HCT116 (cell line): ENCODE results near the gene PTPN13. TPM values are rescaled to one million over a fixed set of nuclear protein-coding genes. Genes with fewer than 3 reads are reported as not detected.

ENCODE experiments used
- ATAC-seq: fragments of 200-7000 bp; cut with Tn5 transposase; 2 replicates; pipeline ENCODE4 v1.9.1; 2020; ENCODE audit warnings: mild to moderate bottlenecking, moderate library complexity
- BruUV-seq: library from RNA; stranded (reverse); fragments of 400-500 nt; replicated peaks from 2 replicates; lab custom pipeline; 2021; lab: Mats Ljungman, UMichigan
- CTCF ChIA-PET: fragments of 300-600 bp; sonication (Branson Sonifier 250); formaldehyde crosslinking; loops from one replicate; lab custom pipeline; 2021; ENCODE audit warnings: antibody characterized with exemption; lab: Charles Lee
- POLR2A ChIA-PET: fragments of 300-600, 350-600 bp; sonication (Branson Sonifier 250); formaldehyde crosslinking; loops from one replicate; lab custom pipeline; 2021; ENCODE audit warnings: antibody characterized with exemption; lab: Charles Lee
- RAD21 ChIA-PET, 2 experiments: fragments of 300-600 bp; sonication (Branson Sonifier 250); formaldehyde crosslinking; loops; one replicate each; lab custom pipeline; 2023; ENCODE audit warnings: low total read pairs in 2 of 2; ENCODE audit not compliant: uncharacterized antibody in 2 of 2, unreplicated experiment in 2 of 2, low non-redundant PET in 1 of 2; lab: Charles Lee
- DNase-seq: peaks from one replicate; pipeline ENCODE4 v3.0.0-alpha.2; 2010; ENCODE audit warnings: low read depth, low spot score
- H2AFZ ChIP-seq: fragments of 200-600 bp; shearing (Covaris generic), sonication (generic); 2 replicates; pipeline ENCODE4 v1.6.1; 2017; ENCODE audit warnings: low read depth, mixed run types, mixed read lengths, antibody characterized with exemption, low read length; ENCODE audit not compliant: poor library complexity, severe bottlenecking
- H3K27ac ChIP-seq: 2 replicates; pipeline ENCODE4 v1.5.1; 2012; ENCODE audit warnings: low read depth, low read length
- H3K27me3 ChIP-seq: fragments of 200-600 bp; sonication (generic); 2 replicates; pipeline ENCODE4 v1.6.1; 2016; ENCODE audit warnings: mixed run types, low read length, mixed read lengths; ENCODE audit not compliant: insufficient read depth
- H3K36me3 ChIP-seq, 2 experiments: fragments of 200-500 bp in 1 of 2; fragments of 200-600 bp in 1 of 2; sonication (Bioruptor generic) in 1 of 2; sonication (generic) in 1 of 2; 2 replicates each; pipeline versions ENCODE4 v1.5.1 to v1.6.1; 2014 to 2016; ENCODE audit warnings: low read length in 2 of 2, inconsistent platforms in 1 of 2, mixed read lengths in 1 of 2, mixed run types in 1 of 2; ENCODE audit not compliant: insufficient read depth in 2 of 2, control insufficient read depth in 1 of 2
- H3K4me1 ChIP-seq, 2 experiments: fragments of 200-600 bp in 1 of 2; sonication (generic) in 1 of 2; 2 replicates each; pipeline versions ENCODE4 v1.5.1 to v1.6.1; 2012 to 2017; ENCODE audit warnings: low read length in 2 of 2, inconsistent platforms in 1 of 2, mild to moderate bottlenecking in 1 of 2, mixed read lengths in 1 of 2, mixed run types in 1 of 2, moderate library complexity in 1 of 2; ENCODE audit not compliant: insufficient read depth in 2 of 2, control insufficient read depth in 1 of 2
- H3K4me2 ChIP-seq: fragments of 200-600 bp; sonication (generic); 2 replicates; pipeline ENCODE4 v1.6.1; 2017; ENCODE audit warnings: mixed run types, low read length, mixed read lengths
- H3K4me3 ChIP-seq, 2 experiments: fragments of 200-600 bp in 1 of 2; sonication (generic) in 1 of 2; replicated peaks in 1 of 2; 2 replicates each; pipeline ENCODE4 v1.5.1; 2011 to 2016; ENCODE audit warnings: low read length in 2 of 2, control low read depth in 1 of 2, low read depth in 1 of 2, mild to moderate bottlenecking in 1 of 2, mixed read lengths in 1 of 2, mixed run types in 1 of 2
- H3K79me2 ChIP-seq: fragments of 200-600 bp; sonication (generic); 2 replicates; pipeline ENCODE4 v1.6.1; 2017; ENCODE audit warnings: mild to moderate bottlenecking, mixed run types, low read length, moderate library complexity, mixed read lengths; ENCODE audit not compliant: insufficient read depth
- H3K9ac ChIP-seq: fragments of 200-600 bp; sonication (generic); 2 replicates; pipeline ENCODE4 v1.6.1; 2016; ENCODE audit warnings: low read length, mixed read lengths
- H3K9me2 ChIP-seq: fragments of 200-600 bp; sonication (generic), shearing (Covaris generic); 2 replicates; pipeline ENCODE4 v1.6.1; 2017; ENCODE audit warnings: mixed run types, mild to moderate bottlenecking, moderate library complexity; ENCODE audit not compliant: insufficient read depth
- H3K9me3 ChIP-seq, 2 experiments: fragments of 200-500 bp in 1 of 2; fragments of 200-600 bp in 1 of 2; sonication (Bioruptor generic) in 1 of 2; sonication (generic) in 1 of 2; 2 replicates each; pipeline ENCODE4 v1.6.1; 2014 to 2017; ENCODE audit warnings: low read length in 2 of 2, mixed read lengths in 2 of 2, inconsistent platforms in 1 of 2, low read depth in 1 of 2, mild to moderate bottlenecking in 1 of 2, mixed run types in 1 of 2, moderate library complexity in 1 of 2; ENCODE audit not compliant: control insufficient read depth in 1 of 2, insufficient read depth in 1 of 2
- H4K20me1 ChIP-seq: fragments of 200-600 bp; sonication (generic), shearing (Covaris generic); 2 replicates; pipeline ENCODE4 v1.6.1; 2017; ENCODE audit warnings: mixed run types, mild to moderate bottlenecking, moderate library complexity; ENCODE audit not compliant: insufficient read depth
- CBX3 ChIP-seq: IDR thresholded peaks from 2 replicates; pipeline ENCODE4 v1.6.1; 2012; ENCODE audit warnings: low read depth
- CEBPB ChIP-seq: IDR thresholded peaks from 2 replicates; pipeline ENCODE4 v1.6.1; 2012; ENCODE audit warnings: low read depth
- JUND ChIP-seq: IDR thresholded peaks from 2 replicates; pipeline ENCODE4 v1.6.1; 2012
- POLR2AphosphoS5 ChIP-seq: IDR thresholded peaks from 2 replicates; pipeline ENCODE4 v1.6.1; 2011; ENCODE audit warnings: mild to moderate bottlenecking, low read depth, low read length, moderate library complexity
- RAD21 ChIP-seq: IDR thresholded peaks from 2 replicates; pipeline ENCODE4 v1.6.1; 2012; ENCODE audit warnings: low read depth, mild to moderate bottlenecking
- SRF ChIP-seq: IDR thresholded peaks from 2 replicates; pipeline ENCODE4 v1.6.1; 2012; ENCODE audit warnings: low read depth
- ZFX ChIP-seq: fragments of 450-650 bp; IDR thresholded peaks from 2 replicates; pipeline ENCODE4 v1.6.1; 2017
- ZNF274 ChIP-seq: fragments of 200-500 bp; sonication (Bioruptor generic); IDR thresholded peaks from 2 replicates; pipeline ENCODE4 v1.6.1; 2014; ENCODE audit warnings: mild to moderate bottlenecking, low read depth, low read length, inconsistent platforms
- intact Hi-C: fragments of 100-400 bp; cut with micrococcal nuclease; formaldehyde crosslinking; loops from 2 replicates; pipeline ENCODE4 v1.10.0; 2022
- total RNA-seq: library from RNA; stranded (reverse); gene quantifications from one replicate; pipeline ENCODE4 v1.2.1, GENCODE V29; 2021; ENCODE audit not compliant: unreplicated experiment
- TF ChIP-seq, protein P1 (sequence below): IDR thresholded peaks from 2 replicates; pipeline ENCODE4 v1.6.1; 2012; ENCODE audit warnings: low read depth

The PTPN13 gene
- total RNA-seq, 1 experiment from 2014 or later = 14.6 TPM

DNA sequence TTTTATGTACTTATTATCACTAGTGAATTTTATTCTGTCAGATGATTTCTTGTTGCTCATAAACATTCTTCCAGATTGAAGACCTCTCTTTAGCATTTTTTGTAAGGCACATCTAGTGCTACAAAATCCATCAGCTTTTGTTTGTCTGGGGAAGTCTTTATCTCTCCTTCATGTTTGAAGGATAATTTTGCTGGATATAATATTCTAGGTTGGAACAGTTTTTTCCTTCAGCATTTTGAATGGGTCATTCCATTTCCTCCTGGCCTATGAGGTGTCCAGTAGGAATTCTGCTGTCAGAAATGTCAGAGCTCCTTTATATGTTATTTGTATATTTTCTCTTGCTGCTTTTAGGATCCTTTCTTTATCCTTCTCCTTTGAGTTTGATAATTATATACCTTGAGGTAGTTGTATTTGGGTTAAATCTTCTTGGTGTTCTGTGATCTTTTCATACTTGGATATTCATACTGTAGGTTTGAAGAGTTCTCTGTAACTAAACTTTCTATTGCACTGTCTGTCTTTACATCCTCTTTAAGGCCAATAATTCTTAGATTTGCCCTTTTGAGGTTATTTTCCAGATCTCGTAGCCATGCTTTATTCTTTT is 58.3 kb downstream of the PTPN13 start:
- Histone ChIP-seq H2AFZ (no peak overlapping the region), H3K4me3 (no peak overlapping the region), H3K27me3 (no peaks in the 10 kb centered on the region), H3K36me3 (no peaks in the 10 kb centered on the region), H3K9me2 (no peaks in the 10 kb centered on the region), H3K9me3 (0 out of 4 replicates have a peak, but pooled peaks cover 4 to 6% of the 10 kb centered on the region in 2 experiments), H3K4me2 (no peak overlapping the region), H3K4me1 (no peaks in the 10 kb centered on the region), H3K27ac (no peak overlapping the region), H3K9ac (no peak overlapping the region), H4K20me1 (no peaks in the 10 kb centered on the region), H3K79me2 (no peaks in the 10 kb centered on the region)
- no peak for DNase-seq
- ATAC-seq = no peak
- no peak for TF ChIP-seq POLR2AphosphoS5
- TF ChIP-seq CEBPB = no peak
- no peak for TF ChIP-seq ZFX
- TF ChIP-seq ZNF274 = no peak
- no peak for TF ChIP-seq SRF
- no peak for TF ChIP-seq JUND
- TF ChIP-seq RAD21 = no peak
- TF ChIP-seq CBX3 = no peak
- TF ChIP-seq, protein P1, sequence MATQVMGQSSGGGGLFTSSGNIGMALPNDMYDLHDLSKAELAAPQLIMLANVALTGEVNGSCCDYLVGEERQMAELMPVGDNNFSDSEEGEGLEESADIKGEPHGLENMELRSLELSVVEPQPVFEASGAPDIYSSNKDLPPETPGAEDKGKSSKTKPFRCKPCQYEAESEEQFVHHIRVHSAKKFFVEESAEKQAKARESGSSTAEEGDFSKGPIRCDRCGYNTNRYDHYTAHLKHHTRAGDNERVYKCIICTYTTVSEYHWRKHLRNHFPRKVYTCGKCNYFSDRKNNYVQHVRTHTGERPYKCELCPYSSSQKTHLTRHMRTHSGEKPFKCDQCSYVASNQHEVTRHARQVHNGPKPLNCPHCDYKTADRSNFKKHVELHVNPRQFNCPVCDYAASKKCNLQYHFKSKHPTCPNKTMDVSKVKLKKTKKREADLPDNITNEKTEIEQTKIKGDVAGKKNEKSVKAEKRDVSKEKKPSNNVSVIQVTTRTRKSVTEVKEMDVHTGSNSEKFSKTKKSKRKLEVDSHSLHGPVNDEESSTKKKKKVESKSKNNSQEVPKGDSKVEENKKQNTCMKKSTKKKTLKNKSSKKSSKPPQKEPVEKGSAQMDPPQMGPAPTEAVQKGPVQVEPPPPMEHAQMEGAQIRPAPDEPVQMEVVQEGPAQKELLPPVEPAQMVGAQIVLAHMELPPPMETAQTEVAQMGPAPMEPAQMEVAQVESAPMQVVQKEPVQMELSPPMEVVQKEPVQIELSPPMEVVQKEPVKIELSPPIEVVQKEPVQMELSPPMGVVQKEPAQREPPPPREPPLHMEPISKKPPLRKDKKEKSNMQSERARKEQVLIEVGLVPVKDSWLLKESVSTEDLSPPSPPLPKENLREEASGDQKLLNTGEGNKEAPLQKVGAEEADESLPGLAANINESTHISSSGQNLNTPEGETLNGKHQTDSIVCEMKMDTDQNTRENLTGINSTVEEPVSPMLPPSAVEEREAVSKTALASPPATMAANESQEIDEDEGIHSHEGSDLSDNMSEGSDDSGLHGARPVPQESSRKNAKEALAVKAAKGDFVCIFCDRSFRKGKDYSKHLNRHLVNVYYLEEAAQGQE = no peak
- POLR2A ChIA-PET = no interaction called here
- intact Hi-C loops = loop anchor here (5.0 kb wide), 1 partner anchor 240 kb away; the partner anchor contains the start of gene C4orf36
- CTCF ChIA-PET = interaction anchor here (1.5 kb wide), 1 partner anchor 10 kb away, joined by 5 read pairs; no protein-coding TSS in a partner anchor
- RAD21 ChIA-PET = no interaction called here
- BruUV-seq = no TSS peak
